GM23338 (cell line): ENCODE measurements around the gene MAZ. TPM values are rescaled to one million over a fixed set of nuclear protein-coding genes. Genes with fewer than 3 reads are reported as not detected.

ENCODE experiments used
- ATAC-seq: fragments of 200-7000 bp; cut with Tn5 transposase; 3 replicates; pipeline ENCODE4 v1.9.1; 2020
- DNase-seq: peaks from one replicate; pipeline ENCODE4 v3.0.0-alpha.2; 2015; ENCODE audit warnings: low spot score
- H2AFZ ChIP-seq: fragments of 200-600 bp; sonication (generic); 2 replicates; pipeline ENCODE4 v1.8.0; 2016; ENCODE audit warnings: antibody characterized with exemption, mild to moderate bottlenecking, moderate library complexity
- H3F3A ChIP-seq: fragments of 200-600 bp; sonication (generic); replicated peaks from 2 replicates; pipeline ENCODE4 v1.8.0; 2017; ENCODE audit warnings: antibody characterized with exemption, mixed run types, low read depth
- H3K27ac ChIP-seq: fragments of 200-600 bp; sonication (generic); 2 replicates; pipeline ENCODE4 v1.6.1; 2016; ENCODE audit warnings: low read depth
- H3K27me3 ChIP-seq: fragments of 200-600 bp; sonication (generic); 2 replicates; pipeline ENCODE4 v1.8.0; 2016; ENCODE audit warnings: mild to moderate bottlenecking, mixed run types, moderate library complexity; ENCODE audit not compliant: insufficient read depth
- H3K36me3 ChIP-seq: fragments of 200-600 bp; sonication (generic); 2 replicates; pipeline ENCODE4 v1.8.0; 2016; ENCODE audit warnings: mild to moderate bottlenecking; ENCODE audit not compliant: insufficient read depth
- H3K4me1 ChIP-seq: fragments of 200-600 bp; sonication (generic); 2 replicates; pipeline ENCODE4 v1.8.0; 2016; ENCODE audit warnings: mild to moderate bottlenecking, moderate library complexity; ENCODE audit not compliant: insufficient read depth
- H3K4me2 ChIP-seq: fragments of 200-600 bp; sonication (generic); 2 replicates; pipeline ENCODE4 v1.7.1; 2017; ENCODE audit warnings: mixed run types
- H3K4me3 ChIP-seq: fragments of 200-600 bp; sonication (generic); 2 replicates; pipeline ENCODE4 v1.6.1; 2016; ENCODE audit warnings: mixed run types
- H3K79me2 ChIP-seq: fragments of 200-600 bp; sonication (generic); replicated peaks from 2 replicates; pipeline ENCODE4 v1.8.0; 2017; ENCODE audit warnings: mild to moderate bottlenecking; ENCODE audit not compliant: insufficient read depth
- H3K9me2 ChIP-seq: fragments of 200-600 bp; sonication (generic); 2 replicates; pipeline ENCODE4 v1.8.0; 2017; ENCODE audit not compliant: insufficient read depth
- H4K20me1 ChIP-seq: fragments of 200-600 bp; sonication (generic); replicated peaks from 2 replicates; pipeline ENCODE4 v1.8.0; 2017; ENCODE audit warnings: mild to moderate bottlenecking; ENCODE audit not compliant: insufficient read depth
- H3K27ac Mint-ChIP-seq: 2 replicates; pipeline ENCODE4 v1.8.0; 2020; ENCODE audit warnings: inconsistent platforms, mild to moderate bottlenecking, moderate library complexity, mixed read lengths
- H3K27me3 Mint-ChIP-seq: 3 replicates; pipeline ENCODE4 v1.8.0; 2022; ENCODE audit warnings: low read depth, mild to moderate bottlenecking, moderate library complexity, mixed read lengths, inconsistent platforms; ENCODE audit not compliant: insufficient read depth, poor library complexity
- H3K36me3 Mint-ChIP-seq: 3 replicates; pipeline ENCODE4 v1.8.0; 2021; ENCODE audit warnings: low read depth, mild to moderate bottlenecking, inconsistent platforms, moderate library complexity, mixed read lengths
- H3K4me1 Mint-ChIP-seq: 3 replicates; pipeline ENCODE4 v1.8.0; 2020; ENCODE audit warnings: mild to moderate bottlenecking, inconsistent platforms, mixed read lengths
- H3K4me3 Mint-ChIP-seq: 3 replicates; pipeline ENCODE4 v1.8.0; 2021; ENCODE audit warnings: moderate library complexity, mild to moderate bottlenecking, inconsistent platforms, mixed read lengths
- H3K9me3 Mint-ChIP-seq: 3 replicates; pipeline ENCODE4 v1.8.0; 2020; ENCODE audit warnings: moderate library complexity, mild to moderate bottlenecking, inconsistent platforms, mixed read lengths
- CREB1 ChIP-seq: fragments of 250-450 bp; sonication (Bioruptor Pico); IDR thresholded peaks from 2 replicates; pipeline ENCODE4 v1.5.0; 2020; ENCODE audit warnings: low read depth, mild to moderate bottlenecking, moderate library complexity
- ETS1 ChIP-seq: IDR thresholded peaks from 2 replicates; pipeline ENCODE4 v1.6.1; 2016; ENCODE audit warnings: antibody characterized with exemption
- NANOG ChIP-seq: IDR thresholded peaks from 2 replicates; pipeline ENCODE4 v1.6.1; 2016; ENCODE audit warnings: antibody characterized with exemption, borderline replicate concordance
- ZNF462 ChIP-seq: fragments of 250-450 bp; sonication (Bioruptor Pico); IDR thresholded peaks from 2 replicates; pipeline ENCODE4 v1.5.0; 2020; ENCODE audit warnings: mild to moderate bottlenecking, moderate library complexity
- polyA plus RNA-seq: library from polyadenylated mRNA; unstranded; fragments of >200 nt; fragmentation: Nextera tagmentation; extraction: Ambion mirVana; gene quantifications from 2 replicates; pipeline ENCODE4 v1.2.1, GENCODE V29; 2016
- total RNA-seq: library from RNA; depleted of rRNA; stranded (reverse); fragments of >200 nt; shearing (Covaris generic); gene quantifications from 2 replicates; pipeline ENCODE4 v1.2.3, GENCODE V29; 2014

MAZ gene
- total and polyA plus RNA-seq, 2 experiments from 2014 or later, result 155 to 270 TPM

- H3K79me2 ChIP-seq, result peaks cover 28% of the 10 kb centered on the region
- Mint-ChIP-seq H3K4me3 (peak overlapping the region; percentile 86), H3K9me3 (peaks cover 4% of the 10 kb centered on the region), H3K36me3 (peaks cover 31% of the 10 kb centered on the region), H3K4me1 (peaks cover 53% of the 10 kb centered on the region), H3K27me3 (peaks cover 46% of the 10 kb centered on the region), H3K27ac (peak overlapping the region; percentile 75)
- peak overlapping the region; percentile 88 for H3K27ac ChIP-seq
- H3K4me1 ChIP-seq, result peaks cover 57% of the 10 kb centered on the region
- H3K9me2 ChIP-seq, result no peaks in the 10 kb centered on the region
- peak; percentile 47 for DNase-seq
- H3F3A ChIP-seq, result peaks cover 33% of the 10 kb centered on the region
- peak overlapping the region; percentile 100; the same call in 1 of the 2 replicates for H3K4me3 ChIP-seq
- H4K20me1 ChIP-seq, result peaks cover 13% of the 10 kb centered on the region; the same call in 1 of the 2 replicates
- no peak for TF ChIP-seq NANOG
- TF ChIP-seq CREB1 (CRISPR knock-in tag), result no peak
- TF ChIP-seq ZNF462 (CRISPR knock-in tag), result no peak
- no peak for TF ChIP-seq ETS1
- H3K4me2 ChIP-seq, result peak overlapping the region; percentile 97
- peaks cover 9% of the 10 kb centered on the region; the same call in 1 of the 2 replicates for H3K36me3 ChIP-seq
- no peaks in the 10 kb centered on the region for H3K27me3 ChIP-seq
- no peak for ATAC-seq
- H2AFZ ChIP-seq, result no peak overlapping the region
Observed at GRCh38 chr16:29810699-29811169, 4.4 kb downstream of the MAZ start.
